HCT116 (cell line): Measurements from ENCODE around the gene ADAM10. TPM values are rescaled to one million over a fixed set of nuclear protein-coding genes. Genes with fewer than 3 reads are reported as not detected.

Experiments
- ATAC-seq: fragments of 200-7000 bp; cut with Tn5 transposase; 2 replicates; pipeline ENCODE4 v1.9.1; 2020; ENCODE audit warnings: mild to moderate bottlenecking, moderate library complexity
- BruUV-seq: library from RNA; stranded (reverse); fragments of 400-500 nt; replicated peaks from 2 replicates; lab custom pipeline; 2021; lab: Mats Ljungman, UMichigan
- CTCF ChIA-PET: fragments of 300-600 bp; sonication (Branson Sonifier 250); formaldehyde crosslinking; loops from one replicate; lab custom pipeline; 2021; ENCODE audit warnings: antibody characterized with exemption; lab: Charles Lee
- POLR2A ChIA-PET: fragments of 300-600, 350-600 bp; sonication (Branson Sonifier 250); formaldehyde crosslinking; loops from one replicate; lab custom pipeline; 2021; ENCODE audit warnings: antibody characterized with exemption; lab: Charles Lee
- RAD21 ChIA-PET, 2 experiments: fragments of 300-600 bp; sonication (Branson Sonifier 250); formaldehyde crosslinking; loops; one replicate each; lab custom pipeline; 2023; ENCODE audit warnings: low total read pairs in 2 of 2; ENCODE audit not compliant: uncharacterized antibody in 2 of 2, unreplicated experiment in 2 of 2, low non-redundant PET in 1 of 2; lab: Charles Lee
- DNase-seq: peaks from one replicate; pipeline ENCODE4 v3.0.0-alpha.2; 2010; ENCODE audit warnings: low read depth, low spot score
- H2AFZ ChIP-seq: fragments of 200-600 bp; shearing (Covaris generic), sonication (generic); 2 replicates; pipeline ENCODE4 v1.6.1; 2017; ENCODE audit warnings: low read depth, mixed run types, mixed read lengths, antibody characterized with exemption, low read length; ENCODE audit not compliant: poor library complexity, severe bottlenecking
- H3K27ac ChIP-seq: 2 replicates; pipeline ENCODE4 v1.5.1; 2012; ENCODE audit warnings: low read depth, low read length
- H3K27me3 ChIP-seq: fragments of 200-600 bp; sonication (generic); 2 replicates; pipeline ENCODE4 v1.6.1; 2016; ENCODE audit warnings: mixed run types, low read length, mixed read lengths; ENCODE audit not compliant: insufficient read depth
- H3K36me3 ChIP-seq, 2 experiments: fragments of 200-500 bp in 1 of 2; fragments of 200-600 bp in 1 of 2; sonication (Bioruptor generic) in 1 of 2; sonication (generic) in 1 of 2; 2 replicates each; pipeline versions ENCODE4 v1.5.1 to v1.6.1; 2014 to 2016; ENCODE audit warnings: low read length in 2 of 2, inconsistent platforms in 1 of 2, mixed read lengths in 1 of 2, mixed run types in 1 of 2; ENCODE audit not compliant: insufficient read depth in 2 of 2, control insufficient read depth in 1 of 2
- H3K4me1 ChIP-seq, 2 experiments: fragments of 200-600 bp in 1 of 2; sonication (generic) in 1 of 2; 2 replicates each; pipeline versions ENCODE4 v1.5.1 to v1.6.1; 2012 to 2017; ENCODE audit warnings: low read length in 2 of 2, inconsistent platforms in 1 of 2, mild to moderate bottlenecking in 1 of 2, mixed read lengths in 1 of 2, mixed run types in 1 of 2, moderate library complexity in 1 of 2; ENCODE audit not compliant: insufficient read depth in 2 of 2, control insufficient read depth in 1 of 2
- H3K4me2 ChIP-seq: fragments of 200-600 bp; sonication (generic); 2 replicates; pipeline ENCODE4 v1.6.1; 2017; ENCODE audit warnings: mixed run types, low read length, mixed read lengths
- H3K4me3 ChIP-seq, 2 experiments: fragments of 200-600 bp in 1 of 2; sonication (generic) in 1 of 2; replicated peaks in 1 of 2; 2 replicates each; pipeline ENCODE4 v1.5.1; 2011 to 2016; ENCODE audit warnings: low read length in 2 of 2, control low read depth in 1 of 2, low read depth in 1 of 2, mild to moderate bottlenecking in 1 of 2, mixed read lengths in 1 of 2, mixed run types in 1 of 2
- H3K79me2 ChIP-seq: fragments of 200-600 bp; sonication (generic); 2 replicates; pipeline ENCODE4 v1.6.1; 2017; ENCODE audit warnings: mild to moderate bottlenecking, mixed run types, low read length, moderate library complexity, mixed read lengths; ENCODE audit not compliant: insufficient read depth
- H3K9ac ChIP-seq: fragments of 200-600 bp; sonication (generic); 2 replicates; pipeline ENCODE4 v1.6.1; 2016; ENCODE audit warnings: low read length, mixed read lengths
- H3K9me2 ChIP-seq: fragments of 200-600 bp; sonication (generic), shearing (Covaris generic); 2 replicates; pipeline ENCODE4 v1.6.1; 2017; ENCODE audit warnings: mixed run types, mild to moderate bottlenecking, moderate library complexity; ENCODE audit not compliant: insufficient read depth
- H3K9me3 ChIP-seq, 2 experiments: fragments of 200-500 bp in 1 of 2; fragments of 200-600 bp in 1 of 2; sonication (Bioruptor generic) in 1 of 2; sonication (generic) in 1 of 2; 2 replicates each; pipeline ENCODE4 v1.6.1; 2014 to 2017; ENCODE audit warnings: low read length in 2 of 2, mixed read lengths in 2 of 2, inconsistent platforms in 1 of 2, low read depth in 1 of 2, mild to moderate bottlenecking in 1 of 2, mixed run types in 1 of 2, moderate library complexity in 1 of 2; ENCODE audit not compliant: control insufficient read depth in 1 of 2, insufficient read depth in 1 of 2
- H4K20me1 ChIP-seq: fragments of 200-600 bp; sonication (generic), shearing (Covaris generic); 2 replicates; pipeline ENCODE4 v1.6.1; 2017; ENCODE audit warnings: mixed run types, mild to moderate bottlenecking, moderate library complexity; ENCODE audit not compliant: insufficient read depth
- EGR1 ChIP-seq: IDR thresholded peaks from 2 replicates; pipeline ENCODE4 v1.6.1; 2012; ENCODE audit warnings: low read depth
- EZH2phosphoT487 ChIP-seq: fragments of 200-600 bp; IDR thresholded peaks from 2 replicates; pipeline ENCODE4 v1.6.1; 2018; ENCODE audit warnings: antibody characterized with exemption, borderline replicate concordance
- FOSL1 ChIP-seq: IDR thresholded peaks from 2 replicates; pipeline ENCODE4 v1.6.1; 2012; ENCODE audit warnings: low read depth
- POLR2AphosphoS5 ChIP-seq: IDR thresholded peaks from 2 replicates; pipeline ENCODE4 v1.6.1; 2011; ENCODE audit warnings: mild to moderate bottlenecking, low read depth, low read length, moderate library complexity
- SP1 ChIP-seq: IDR thresholded peaks from 2 replicates; pipeline ENCODE4 v1.6.1; 2012; ENCODE audit warnings: low read depth
- SRF ChIP-seq: IDR thresholded peaks from 2 replicates; pipeline ENCODE4 v1.6.1; 2012; ENCODE audit warnings: low read depth
- ZFX ChIP-seq: fragments of 450-650 bp; IDR thresholded peaks from 2 replicates; pipeline ENCODE4 v1.6.1; 2017
- ZNF274 ChIP-seq: fragments of 200-500 bp; sonication (Bioruptor generic); IDR thresholded peaks from 2 replicates; pipeline ENCODE4 v1.6.1; 2014; ENCODE audit warnings: mild to moderate bottlenecking, low read depth, low read length, inconsistent platforms
- intact Hi-C: fragments of 100-400 bp; cut with micrococcal nuclease; formaldehyde crosslinking; loops from 2 replicates; pipeline ENCODE4 v1.10.0; 2022
- total RNA-seq: library from RNA; stranded (reverse); gene quantifications from one replicate; pipeline ENCODE4 v1.2.1, GENCODE V29; 2021; ENCODE audit not compliant: unreplicated experiment
- TF ChIP-seq, protein P1 (sequence below): IDR thresholded peaks from 2 replicates; pipeline ENCODE4 v1.6.1; 2012

Gene ADAM10
- total RNA-seq, 1 experiment from 2014 or later: 158 TPM

DNA sequence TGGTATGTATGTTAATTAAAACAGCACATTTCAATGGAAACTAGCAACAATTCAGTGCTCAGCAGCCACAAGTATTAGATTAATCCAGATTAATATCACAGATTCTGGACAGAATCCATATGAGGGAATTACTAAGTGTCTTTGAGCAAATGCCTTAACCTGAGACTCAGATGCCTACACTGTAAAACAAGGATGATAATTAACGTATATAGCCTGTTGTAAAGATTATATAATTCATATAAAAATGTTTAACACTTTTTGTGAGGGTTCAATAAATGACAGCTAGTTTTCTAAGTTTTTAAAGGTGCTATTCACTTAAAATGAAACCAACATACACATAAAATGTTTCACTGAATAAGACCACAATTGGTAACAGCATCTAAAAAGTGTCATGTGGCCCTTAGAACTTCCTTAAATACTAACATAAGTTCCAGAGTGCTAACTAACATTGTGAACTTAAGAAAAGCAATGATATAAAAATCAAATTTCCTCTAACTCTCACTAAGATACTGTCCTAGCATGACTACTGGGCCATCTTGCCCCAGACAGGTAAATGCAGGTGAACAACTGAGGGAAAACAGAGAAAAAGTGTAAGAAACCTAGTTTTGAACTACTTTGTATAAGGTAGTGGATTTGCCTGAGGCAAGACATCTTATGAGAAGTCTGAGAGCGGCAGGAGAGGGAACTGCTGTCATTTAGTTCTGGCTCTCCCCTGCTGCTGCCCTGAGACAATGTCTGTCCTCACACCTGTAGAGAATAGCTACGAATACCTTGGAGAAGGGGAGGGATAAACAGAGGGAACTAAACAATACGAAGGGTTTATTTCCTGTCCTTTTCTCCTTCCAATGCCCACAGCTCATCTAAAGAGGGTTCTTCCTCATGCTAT lies 151.3 kb downstream of the ADAM10 start:
- no peaks in the 10 kb centered on the region for H3K4me1 ChIP-seq
- TF ChIP-seq EGR1: no peak
- no peak for TF ChIP-seq POLR2AphosphoS5
- TF ChIP-seq ZFX: no peak
- TF ChIP-seq FOSL1: no peak
- TF ChIP-seq, protein P1, sequence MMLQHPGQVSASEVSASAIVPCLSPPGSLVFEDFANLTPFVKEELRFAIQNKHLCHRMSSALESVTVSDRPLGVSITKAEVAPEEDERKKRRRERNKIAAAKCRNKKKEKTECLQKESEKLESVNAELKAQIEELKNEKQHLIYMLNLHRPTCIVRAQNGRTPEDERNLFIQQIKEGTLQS: no peak
- TF ChIP-seq SRF: no peak
- no peak for TF ChIP-seq EZH2phosphoT487
- TF ChIP-seq SP1: no peak
- no peak for TF ChIP-seq ZNF274
- DNase-seq (no peak), ATAC-seq (no peak)
- H3K9me3 ChIP-seq: no peaks in the 10 kb centered on the region
- H3K4me3 ChIP-seq: no peak overlapping the region
- H3K79me2 ChIP-seq: no peaks in the 10 kb centered on the region
- CTCF ChIA-PET: no interaction called here
- intact Hi-C loops: no loop called here
- RAD21 ChIA-PET: no interaction called here
- POLR2A ChIA-PET: no interaction called here
- no peak overlapping the region for H3K9ac ChIP-seq
- no peak overlapping the region for H2AFZ ChIP-seq
- H3K36me3 ChIP-seq: 0 out of 4 replicates have a peak, but pooled peaks cover 0 to 3% of the 10 kb centered on the region in 2 experiments
- H3K4me2 ChIP-seq: no peak overlapping the region
- H4K20me1 ChIP-seq: no peaks in the 10 kb centered on the region
- H3K27me3 ChIP-seq: no peaks in the 10 kb centered on the region
- no peak overlapping the region for H3K27ac ChIP-seq
- no TSS peak for BruUV-seq
- H3K9me2 ChIP-seq: no peaks in the 10 kb centered on the region
